ENCODE data around the gene TRPM3.
A peak's percentile ranks its signal among the peaks of the same experiment; 100 is the strongest.

The TRPM3 gene

GRCh38 chr9:70917277-70917676, 204.1 kb downstream of the TRPM3 start:
- no peak for TF ChIP-seq CTCF (IDR thresholded peaks at IDR 0.05; ENCODE audit: low read depth, low read length)

GRCh38 chr9:70911791-70912190, 209.6 kb downstream of the TRPM3 start:
- no peak for TF ChIP-seq CTCF (IDR thresholded peaks at IDR 0.05; ENCODE audit: low read depth, low read length)

More at GRCh38 chr9:70917277-70917676, 204.1 kb downstream of the TRPM3 start:
- H3K4me3 ChIP-seq (ENCODE audit: low read depth, low read length), result no peak overlapping the region

GRCh38 chr9:70910598-70910997, 210.8 kb downstream of the TRPM3 start:
- no peak for TF ChIP-seq CTCF (IDR thresholded peaks at IDR 0.05; ENCODE audit: low read depth, low read length)
- H3K4me3 ChIP-seq (ENCODE audit: low read depth, low read length), result no peak overlapping the region

More at GRCh38 chr9:70911791-70912190, 209.6 kb downstream of the TRPM3 start:
- H3K4me3 ChIP-seq (ENCODE audit: low read depth, low read length), result no peak overlapping the region

GRCh38 chr9:70902692-70903131, 218.7 kb downstream of the TRPM3 start:
- H3K4me3 ChIP-seq (ENCODE audit: low read depth, low read length), result 0 out of 2 replicates have a peak overlapping the region, but pooled peaks have one; percentile 3
- TF ChIP-seq CTCF (IDR thresholded peaks at IDR 0.05; ENCODE audit: low read depth, low read length), result no peak

- no peak overlapping the region for H3K4me3 ChIP-seq (ENCODE audit: low read depth, low read length)
- TF ChIP-seq CTCF (IDR thresholded peaks at IDR 0.05; ENCODE audit: low read depth, low read length), result no peak
Observed at GRCh38 chr9:70902171-70902570, 219.2 kb downstream of the TRPM3 start.

- no peak for TF ChIP-seq CTCF (IDR thresholded peaks at IDR 0.05; ENCODE audit: low read depth, low read length)
- H3K4me3 ChIP-seq (ENCODE audit: low read depth, low read length), result no peak overlapping the region
Observed at GRCh38 chr9:70901746-70902145, 219.7 kb downstream of the TRPM3 start.

- TF ChIP-seq CTCF (IDR thresholded peaks at IDR 0.05; ENCODE audit: low read depth, low read length), result no peak
- no peak overlapping the region for H3K4me3 ChIP-seq (ENCODE audit: low read depth, low read length)
Observed at GRCh38 chr9:70901013-70901412, 220.4 kb downstream of the TRPM3 start.

Measured in WI38 (cell line).